Neural crest cell (in vitro differentiated cells): Measurements from ENCODE around the gene TMEM129. TPM values are rescaled to one million over a fixed set of nuclear protein-coding genes. Genes with fewer than 3 reads are reported as not detected.

ENCODE experiments used
- DNase-seq: peaks from one replicate; pipeline ENCODE4 v3.0.0; 2021; ENCODE audit warnings: low read depth, mixed read lengths, low spot score
- H3K27ac Mint-ChIP-seq: one replicate; pipeline ENCODE4 v1.8.0; 2021; ENCODE audit warnings: mild to moderate bottlenecking, mixed read lengths; ENCODE audit not compliant: unreplicated experiment
- H3K27me3 Mint-ChIP-seq: 2 replicates; pipeline ENCODE4 v1.8.0; 2021; ENCODE audit warnings: low read depth, mild to moderate bottlenecking, mixed read lengths
- H3K36me3 Mint-ChIP-seq: 2 replicates; pipeline ENCODE4 v1.8.0; 2021; ENCODE audit warnings: low read depth, mild to moderate bottlenecking, mixed read lengths
- H3K4me1 Mint-ChIP-seq: 2 replicates; pipeline ENCODE4 v1.8.0; 2021; ENCODE audit warnings: mixed read lengths
- H3K4me3 Mint-ChIP-seq: one replicate; pipeline ENCODE4 v1.8.0; 2021; ENCODE audit warnings: mild to moderate bottlenecking, mixed read lengths
- H3K9me3 Mint-ChIP-seq: 2 replicates; pipeline ENCODE4 v1.8.0; 2021; ENCODE audit warnings: mixed read lengths
- total RNA-seq: library from RNA; stranded (reverse); gene quantifications from 2 replicates; pipeline ENCODE4 v1.2.1, GENCODE V29; 2021
- TF ChIP-seq, protein P1 (sequence below): fragments of 200-600 bp; sonication (generic); conservative IDR thresholded peaks from 2 replicates; pipeline ENCODE4 v1.5.0; 2021; ENCODE audit warnings: antibody characterized with exemption, mild to moderate bottlenecking

TMEM129 gene
- total RNA-seq, 1 donor from 2014 or later: 37.4 TPM

GRCh38 chr4:1740021-1740545 lies 19.0 kb upstream of the TMEM129 start:
- Mint-ChIP-seq H3K4me3 (no peak overlapping the region), H3K4me1 (no peaks in the 10 kb centered on the region), H3K27me3 (no peaks in the 10 kb centered on the region), H3K9me3 (no peaks in the 10 kb centered on the region), H3K36me3 (peaks cover 20% of the 10 kb centered on the region), H3K27ac (no peak overlapping the region)
- DNase-seq: no peak
- TF ChIP-seq, protein P1, sequence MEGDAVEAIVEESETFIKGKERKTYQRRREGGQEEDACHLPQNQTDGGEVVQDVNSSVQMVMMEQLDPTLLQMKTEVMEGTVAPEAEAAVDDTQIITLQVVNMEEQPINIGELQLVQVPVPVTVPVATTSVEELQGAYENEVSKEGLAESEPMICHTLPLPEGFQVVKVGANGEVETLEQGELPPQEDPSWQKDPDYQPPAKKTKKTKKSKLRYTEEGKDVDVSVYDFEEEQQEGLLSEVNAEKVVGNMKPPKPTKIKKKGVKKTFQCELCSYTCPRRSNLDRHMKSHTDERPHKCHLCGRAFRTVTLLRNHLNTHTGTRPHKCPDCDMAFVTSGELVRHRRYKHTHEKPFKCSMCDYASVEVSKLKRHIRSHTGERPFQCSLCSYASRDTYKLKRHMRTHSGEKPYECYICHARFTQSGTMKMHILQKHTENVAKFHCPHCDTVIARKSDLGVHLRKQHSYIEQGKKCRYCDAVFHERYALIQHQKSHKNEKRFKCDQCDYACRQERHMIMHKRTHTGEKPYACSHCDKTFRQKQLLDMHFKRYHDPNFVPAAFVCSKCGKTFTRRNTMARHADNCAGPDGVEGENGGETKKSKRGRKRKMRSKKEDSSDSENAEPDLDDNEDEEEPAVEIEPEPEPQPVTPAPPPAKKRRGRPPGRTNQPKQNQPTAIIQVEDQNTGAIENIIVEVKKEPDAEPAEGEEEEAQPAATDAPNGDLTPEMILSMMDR: no peak

- TF ChIP-seq, protein P1: no peak
- Mint-ChIP-seq H3K36me3 (peaks cover 20% of the 10 kb centered on the region), H3K27me3 (no peaks in the 10 kb centered on the region)
Measured at GRCh38 chr4:1739358-1739757, 18.2 kb upstream of the TMEM129 start.

GRCh38 chr4:1738410-1738809 lies 17.3 kb upstream of the TMEM129 start:
- TF ChIP-seq, protein P1: no peak
- Mint-ChIP-seq H3K9me3 (no peaks in the 10 kb centered on the region), H3K4me1 (no peaks in the 10 kb centered on the region), H3K4me3 (no peak overlapping the region), H3K27ac (no peak overlapping the region), H3K27me3 (no peaks in the 10 kb centered on the region), H3K36me3 (peaks cover 20% of the 10 kb centered on the region)
- DNase-seq: no peak

More at GRCh38 chr4:1739358-1739757, 18.2 kb upstream of the TMEM129 start:
- no peak for DNase-seq
- Mint-ChIP-seq H3K4me3 (no peak overlapping the region), H3K27ac (no peak overlapping the region), H3K4me1 (no peaks in the 10 kb centered on the region), H3K9me3 (no peaks in the 10 kb centered on the region)

DNA sequence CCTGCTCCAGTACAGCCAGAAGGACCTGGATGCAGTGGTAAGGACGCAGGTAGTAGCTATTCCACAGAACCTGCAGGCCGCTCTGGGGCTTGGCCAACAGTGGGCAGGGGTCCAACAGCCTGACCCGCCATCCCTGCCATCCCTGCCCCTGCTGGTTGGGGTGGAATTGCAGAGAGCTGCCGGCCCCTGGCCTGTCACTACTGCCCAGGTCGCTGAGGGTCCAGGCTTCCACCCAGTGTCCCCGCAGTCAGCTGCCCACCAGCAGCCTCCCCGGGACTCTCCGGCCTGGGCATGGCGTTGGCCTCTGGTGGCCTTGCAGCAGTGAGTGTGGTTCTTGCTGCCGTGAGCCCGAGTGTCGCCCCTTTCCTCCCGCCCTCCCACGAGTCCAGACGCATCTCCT lies 16.5 kb upstream of the TMEM129 start:
- Mint-ChIP-seq H3K9me3 (no peaks in the 10 kb centered on the region), H3K27me3 (no peaks in the 10 kb centered on the region), H3K36me3 (peaks cover 23% of the 10 kb centered on the region), H3K4me1 (no peaks in the 10 kb centered on the region), H3K4me3 (no peak overlapping the region), H3K27ac (no peak overlapping the region)
- TF ChIP-seq, protein P1: no peak
- DNase-seq: no peak

GRCh38 chr4:1736812-1737211 lies 15.7 kb upstream of the TMEM129 start:
- Mint-ChIP-seq H3K27me3 (no peaks in the 10 kb centered on the region), H3K27ac (no peak overlapping the region), H3K4me1 (no peaks in the 10 kb centered on the region), H3K4me3 (no peak overlapping the region), H3K9me3 (no peaks in the 10 kb centered on the region), H3K36me3 (peaks cover 22% of the 10 kb centered on the region)
- TF ChIP-seq, protein P1: no peak
- no peak for DNase-seq
